ENCODE measurements around the gene ZNF764.

The ZNF764 gene

DNA sequence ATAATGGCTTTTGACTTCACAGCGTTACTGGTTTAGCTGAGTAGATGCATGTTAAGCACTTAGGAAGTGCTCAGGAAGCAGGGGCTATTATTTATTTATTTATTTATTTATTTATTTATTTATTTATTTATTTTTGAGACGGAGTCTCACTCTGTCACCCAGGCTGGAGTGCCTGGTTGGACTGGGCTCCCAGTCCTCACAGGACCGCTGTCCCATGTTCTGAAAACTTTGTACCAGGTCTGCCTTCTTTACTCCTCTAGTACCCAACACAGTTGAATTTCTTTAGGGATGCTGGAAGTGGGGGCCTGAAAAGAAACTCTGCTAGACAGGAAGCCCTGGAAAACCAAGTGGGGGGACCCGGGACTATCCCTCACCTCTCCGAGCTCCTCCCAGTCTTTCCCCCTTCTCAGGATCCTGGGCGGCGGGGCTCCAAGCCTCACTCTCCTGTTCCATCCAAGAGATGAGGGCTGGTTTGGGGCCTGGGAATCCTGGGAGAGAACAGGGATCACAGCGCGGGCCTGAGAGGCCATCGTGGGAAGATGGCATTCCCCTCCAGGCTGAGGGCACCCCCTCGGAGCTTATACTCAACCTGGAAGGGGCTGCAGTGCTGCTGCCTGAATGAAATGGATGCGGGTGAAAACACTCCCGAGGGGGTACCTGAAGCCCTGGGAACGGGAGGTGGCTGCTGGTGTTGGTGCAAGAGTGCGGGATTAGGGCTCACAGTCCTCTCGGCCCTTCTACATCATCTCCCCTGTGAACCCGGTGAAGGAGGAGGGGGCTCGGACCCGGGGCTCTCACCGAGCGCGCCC, 12.7 kb upstream of the ZNF764 start:
- DNase-seq (ENCODE audit: insufficient read length, low spot score) (no peak), FAIRE-seq (no peak)

DNA sequence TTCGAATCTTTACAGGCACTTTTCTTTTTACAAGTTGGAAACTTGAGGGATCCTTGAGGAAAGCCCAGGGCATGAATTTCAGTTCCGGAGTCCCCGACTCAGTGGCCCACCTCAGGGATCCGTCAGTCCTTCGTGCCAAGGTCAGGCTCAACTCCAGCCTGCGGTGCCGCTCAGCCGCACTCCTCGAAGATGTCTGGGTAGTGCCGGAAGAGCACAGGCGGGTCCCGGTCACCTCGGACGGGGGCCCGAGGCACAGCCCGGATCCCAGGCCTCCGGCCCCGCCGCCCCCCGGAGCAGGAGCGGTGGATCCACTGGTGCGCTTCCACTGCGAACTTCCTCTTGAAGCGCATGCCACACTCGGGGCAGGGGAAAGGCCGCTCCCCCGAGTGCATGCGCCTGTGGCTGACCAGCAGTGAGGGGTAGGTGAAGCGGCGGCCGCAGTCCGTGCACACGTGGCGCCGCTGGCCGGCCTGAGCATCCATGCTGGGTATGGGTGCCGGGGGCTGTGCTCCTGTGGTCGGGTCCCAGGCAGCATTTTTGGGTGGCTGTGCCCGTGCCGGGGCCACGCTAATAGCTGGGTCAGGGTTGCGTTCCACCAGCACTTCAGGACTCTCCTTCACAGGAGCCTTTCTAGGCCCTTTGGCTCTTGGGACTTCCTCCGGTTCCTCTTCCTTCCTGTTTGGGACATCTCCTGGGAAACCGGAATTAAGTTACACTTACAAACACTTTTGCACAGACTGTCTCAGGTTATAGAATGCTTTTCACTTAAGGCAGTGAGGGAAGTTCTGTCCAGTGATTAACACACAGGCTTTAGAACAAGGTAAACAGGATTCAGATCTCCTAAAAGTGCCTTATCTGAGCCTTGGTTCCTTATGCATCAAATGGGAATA, 11.8 kb upstream of the ZNF764 start:
- DNase-seq (ENCODE audit: insufficient read length, low spot score) = no peak
- FAIRE-seq = no peak

DNA sequence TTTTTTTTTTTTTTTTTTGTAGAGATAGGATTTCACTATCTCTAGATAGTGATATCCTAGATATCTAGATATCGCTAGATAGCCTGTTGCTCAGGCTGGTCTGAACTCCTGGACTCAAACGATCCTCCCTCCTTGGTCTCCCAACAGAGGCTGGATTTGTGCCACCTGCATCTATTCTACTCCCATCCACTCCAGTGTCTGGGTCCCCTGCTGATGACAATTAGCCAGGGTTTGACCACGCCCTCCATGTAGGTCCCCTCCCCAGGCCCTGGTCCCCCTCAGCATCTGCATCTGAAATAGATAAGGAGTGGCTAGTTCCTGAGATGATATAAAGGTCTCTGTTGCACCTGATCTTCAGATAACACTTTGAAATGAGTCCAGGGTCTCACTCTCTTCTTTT, 11.1 kb upstream of the ZNF764 start:
- FAIRE-seq = no peak
- no peak for DNase-seq (ENCODE audit: insufficient read length, low spot score)

DNA sequence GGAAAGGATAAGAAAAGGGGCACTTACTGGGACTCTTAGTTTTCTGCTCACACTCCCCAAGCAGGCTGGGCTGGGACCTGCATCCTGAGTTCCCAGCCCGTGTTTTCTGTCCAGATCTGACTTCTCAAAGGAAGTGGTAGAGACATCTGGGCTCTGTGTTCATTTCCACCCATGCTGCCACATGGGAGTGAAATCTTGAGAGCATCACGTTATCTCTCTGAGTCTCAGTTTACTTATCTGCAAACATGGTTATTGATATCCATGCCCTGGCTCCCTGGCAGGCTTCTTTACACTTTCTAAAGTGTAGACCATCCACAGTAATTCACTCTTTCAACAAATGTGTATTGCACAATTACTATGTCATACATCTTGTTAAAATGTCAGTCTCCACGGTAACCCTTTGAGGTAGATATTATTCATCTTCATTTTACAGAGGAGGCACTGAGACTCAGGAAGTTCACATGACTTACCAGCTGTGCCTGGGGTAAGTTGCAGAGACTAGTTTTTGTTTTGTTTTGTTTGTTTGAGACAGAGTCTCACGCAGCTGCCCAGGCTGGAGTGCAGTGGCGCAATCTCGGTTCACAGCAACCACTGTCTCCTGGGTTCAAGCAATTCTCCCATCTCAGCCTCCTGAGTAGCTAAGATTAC, 9.9 kb upstream of the ZNF764 start:
- peak; percentile 96 for FAIRE-seq

DNA sequence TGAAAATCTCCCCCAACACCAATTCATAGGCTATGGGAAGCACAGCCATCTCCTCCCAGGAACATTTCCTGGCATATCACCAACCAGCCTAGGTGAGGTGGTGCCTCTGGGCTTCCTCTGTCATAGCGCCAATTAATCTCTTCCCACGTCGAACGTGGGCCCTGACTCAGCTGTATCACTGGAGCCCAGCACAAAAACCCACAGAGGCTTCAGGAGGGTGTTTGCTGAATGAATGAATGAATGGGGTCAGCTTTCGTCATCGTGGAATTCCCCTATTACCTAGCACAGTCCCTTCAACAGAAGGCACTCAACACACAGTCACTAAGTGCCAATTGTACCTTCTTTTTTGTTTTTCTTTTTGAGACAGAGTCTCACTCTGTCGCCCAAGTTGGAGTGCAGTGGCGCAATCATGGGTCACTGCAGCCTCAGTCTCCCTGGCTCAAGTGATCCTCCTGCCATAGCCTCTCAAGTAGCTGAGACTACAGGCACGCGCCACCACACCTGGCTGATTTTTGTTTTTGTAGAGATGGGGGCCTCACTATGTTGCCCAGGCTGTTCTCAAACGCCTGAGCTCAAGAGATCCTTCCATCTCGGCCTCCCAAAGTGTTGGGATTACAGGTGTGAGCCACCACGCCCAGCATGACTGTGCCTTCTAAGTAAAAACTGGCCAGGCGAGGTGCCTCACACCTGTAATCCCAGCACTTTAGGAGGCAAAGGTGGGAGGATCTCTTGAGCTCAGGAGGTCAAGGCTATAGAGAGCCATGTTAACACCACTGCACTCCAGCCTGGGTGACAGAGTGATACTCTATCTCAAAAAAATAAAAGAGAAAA, 9.2 kb upstream of the ZNF764 start:
- no peak for FAIRE-seq
- no peak for DNase-seq (ENCODE audit: insufficient read length, low spot score)

More for the DNA sequence above, 9.9 kb upstream of the ZNF764 start:
- DNase-seq (ENCODE audit: insufficient read length, low spot score) = no peak

DNA sequence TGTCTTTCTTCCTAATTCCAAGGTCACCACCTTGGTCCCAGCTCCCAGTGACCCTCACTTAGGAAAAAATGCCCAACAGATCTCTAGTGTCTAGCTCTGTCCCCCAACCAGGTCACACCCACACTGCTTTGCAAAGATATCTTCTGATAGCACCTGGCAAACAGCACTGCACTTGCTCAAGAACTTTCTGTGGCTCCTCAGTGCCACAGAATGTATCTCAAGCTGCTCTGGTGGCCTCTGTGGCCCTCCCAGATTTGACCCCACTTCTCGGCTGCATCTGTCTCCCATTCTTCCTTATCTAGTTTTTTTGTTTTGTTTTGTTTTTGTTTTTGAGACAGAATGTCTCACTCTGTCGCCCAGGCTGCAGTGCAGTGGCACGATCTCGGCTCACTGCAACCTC, 8.4 kb upstream of the ZNF764 start:
- FAIRE-seq (no peak), DNase-seq (ENCODE audit: insufficient read length, low spot score) (no peak)

DNA sequence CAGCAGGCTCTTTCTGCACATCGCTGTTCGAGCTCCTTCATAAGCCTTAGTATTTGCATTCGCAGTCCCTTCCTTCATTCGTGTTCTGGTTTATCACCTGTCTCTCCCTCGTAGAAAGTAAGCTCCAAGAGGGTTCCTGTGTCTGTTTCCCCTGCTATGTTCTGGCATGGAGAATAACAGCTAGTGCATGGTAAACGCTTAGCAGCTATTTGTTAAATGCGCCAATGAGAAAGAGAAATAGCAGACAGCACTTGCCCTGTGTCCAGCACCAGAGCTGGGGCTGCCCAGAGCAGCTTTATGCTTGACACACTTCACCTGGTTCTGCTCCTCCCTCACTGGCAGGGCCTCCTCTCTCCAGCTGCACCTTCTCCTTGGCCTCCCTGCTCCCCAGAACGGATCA, 7.8 kb upstream of the ZNF764 start:
- no peak for DNase-seq (ENCODE audit: insufficient read length, low spot score)
- no peak for FAIRE-seq

DNA sequence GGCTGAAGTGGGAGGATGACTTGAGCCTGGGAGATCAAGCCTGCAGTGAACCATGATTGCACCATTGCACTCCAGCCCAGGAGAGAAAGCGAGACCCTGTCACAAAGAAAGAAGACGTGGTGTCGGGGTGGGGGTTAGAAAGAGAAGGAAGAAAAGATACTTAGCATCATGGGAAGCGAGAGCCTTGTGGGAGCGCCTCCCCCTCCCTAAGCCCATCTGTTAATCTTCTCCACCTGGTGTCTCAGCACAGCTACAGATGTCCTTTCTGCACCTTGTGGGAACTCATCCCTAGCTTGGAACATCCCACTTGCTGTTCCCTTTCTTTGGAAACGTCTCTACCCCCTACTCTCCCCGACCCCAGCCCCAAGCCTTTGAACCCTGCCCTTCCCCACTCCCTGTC, 7.4 kb upstream of the ZNF764 start:
- FAIRE-seq (no peak), DNase-seq (ENCODE audit: insufficient read length, low spot score) (no peak)

DNA sequence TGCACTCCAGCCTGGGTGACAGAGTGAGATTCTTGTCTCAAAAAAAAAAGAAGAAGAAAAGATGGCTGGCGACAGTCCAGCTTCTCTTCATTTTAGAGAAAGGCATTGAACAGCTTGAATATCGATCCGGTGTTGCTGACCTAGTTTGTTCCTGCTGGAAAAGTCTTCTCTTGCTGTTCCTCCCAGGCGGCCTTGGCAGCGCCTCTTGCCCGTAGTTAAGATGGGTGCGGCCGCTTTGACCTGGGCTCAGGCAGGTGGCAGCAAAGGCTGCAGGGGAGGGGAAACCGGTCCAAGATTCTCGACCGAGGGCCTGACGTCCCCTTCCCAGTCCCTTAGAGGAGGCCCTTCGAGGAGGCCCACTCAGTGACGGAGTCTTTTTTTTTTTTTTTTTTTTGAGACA, 3.8 kb upstream of the ZNF764 start:
- no peak for FAIRE-seq
- DNase-seq (ENCODE audit: insufficient read length, low spot score) = no peak

DNA sequence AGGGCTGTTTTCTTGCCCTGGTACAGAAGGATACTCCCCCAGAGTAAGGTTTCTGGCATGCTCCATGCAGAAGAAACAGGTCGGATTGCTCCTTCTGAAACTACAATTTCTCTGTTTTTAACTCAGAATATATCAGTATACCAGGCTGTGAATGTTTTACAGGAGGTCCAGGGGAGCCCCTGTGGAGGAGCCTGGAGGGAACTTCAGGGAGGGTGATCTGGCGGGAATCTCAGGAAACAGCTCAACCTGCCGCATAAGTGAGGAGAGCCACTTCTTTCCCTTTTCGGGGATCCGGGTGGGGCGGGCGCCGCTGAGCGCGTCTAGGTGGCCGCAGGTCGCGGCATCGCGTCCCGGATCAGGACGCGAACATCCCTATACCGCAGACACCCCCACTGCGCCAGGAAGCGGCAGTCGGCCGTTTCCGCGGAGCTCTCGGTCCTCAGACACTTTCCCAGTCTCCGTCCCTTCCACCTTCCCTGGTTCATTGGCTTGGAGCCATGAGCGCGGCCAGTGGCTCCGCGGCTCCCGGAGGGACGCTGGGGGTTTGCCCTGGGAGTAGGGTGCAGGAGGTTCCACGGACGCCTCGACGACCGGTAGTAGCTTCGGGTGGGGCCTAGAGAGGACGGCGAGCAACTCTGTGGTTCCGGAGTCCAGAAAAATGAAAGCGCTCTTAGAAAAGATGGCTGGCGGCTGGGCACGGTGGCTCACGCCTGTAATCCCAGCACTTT, 3.1 kb upstream of the ZNF764 start:
- DNase-seq (ENCODE audit: insufficient read length, low spot score) (no peak), FAIRE-seq (peak; percentile 21)

DNA sequence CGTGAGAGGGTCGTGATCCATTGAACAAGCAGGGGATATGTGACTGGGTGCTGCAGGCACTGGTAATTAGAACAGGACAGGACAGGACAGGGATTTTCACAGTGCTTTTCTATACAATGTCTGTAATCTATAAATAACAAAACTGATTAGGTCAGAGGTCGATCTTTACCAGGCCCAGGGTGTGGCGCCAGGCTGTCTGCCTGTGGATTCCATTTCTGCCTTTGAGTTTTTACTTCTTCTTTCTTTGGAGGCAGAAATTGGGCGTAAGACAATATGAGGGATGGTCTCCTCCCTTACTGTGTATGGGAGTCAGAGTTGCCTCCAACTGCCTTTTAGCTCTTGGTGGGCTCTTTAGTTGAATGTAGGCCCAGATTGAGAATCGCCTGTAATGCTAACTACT, 1.5 kb upstream of the ZNF764 start:
- FAIRE-seq (no peak), DNase-seq (ENCODE audit: insufficient read length, low spot score) (no peak)

DNA sequence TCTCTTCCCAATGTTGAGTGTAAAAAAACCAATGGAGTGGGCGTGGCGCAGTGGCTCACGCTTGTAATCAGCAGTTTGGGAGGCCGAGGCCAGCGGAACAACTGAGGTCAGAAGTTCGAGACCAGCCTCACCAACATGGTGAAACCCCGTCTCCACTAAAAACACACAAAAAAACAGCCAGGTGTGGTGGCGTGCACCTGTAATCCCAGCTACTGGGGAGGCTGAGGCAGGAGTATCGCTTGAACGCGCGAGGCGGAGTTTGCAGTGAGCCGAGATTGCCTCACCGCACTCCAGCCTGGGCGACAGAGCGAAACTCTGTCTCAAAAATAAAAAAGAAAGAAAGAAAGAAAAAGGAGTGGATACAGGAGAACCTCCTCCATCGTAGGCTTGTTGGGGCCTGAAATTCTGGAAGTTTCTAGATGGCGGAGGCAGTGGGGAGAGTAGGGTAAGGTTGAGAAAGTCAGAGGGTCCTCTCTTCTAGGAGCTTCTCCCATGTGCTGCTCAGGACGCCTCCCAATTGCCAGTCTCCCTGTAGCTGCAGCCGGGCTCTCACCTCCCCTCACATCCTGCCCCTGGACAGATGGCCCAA, 709 bp upstream of the ZNF764 start:
- FAIRE-seq = no peak
- DNase-seq (ENCODE audit: insufficient read length, low spot score) = no peak

DNA sequence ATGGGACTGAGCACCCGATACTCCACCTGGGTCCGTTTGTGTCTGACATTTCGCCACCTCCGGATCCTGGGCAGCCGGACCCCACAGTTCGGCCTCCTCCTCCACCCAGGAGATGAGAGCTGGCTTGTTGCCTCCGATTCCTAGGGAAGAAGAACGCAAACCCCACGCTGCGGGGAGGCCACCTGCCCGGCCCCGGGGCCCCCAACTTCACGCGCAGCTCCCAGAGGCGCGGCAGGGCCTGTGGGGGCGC, 542 bp downstream of the ZNF764 start:
- no peak for DNase-seq (ENCODE audit: insufficient read length, low spot score)
- FAIRE-seq = no peak

DNA sequence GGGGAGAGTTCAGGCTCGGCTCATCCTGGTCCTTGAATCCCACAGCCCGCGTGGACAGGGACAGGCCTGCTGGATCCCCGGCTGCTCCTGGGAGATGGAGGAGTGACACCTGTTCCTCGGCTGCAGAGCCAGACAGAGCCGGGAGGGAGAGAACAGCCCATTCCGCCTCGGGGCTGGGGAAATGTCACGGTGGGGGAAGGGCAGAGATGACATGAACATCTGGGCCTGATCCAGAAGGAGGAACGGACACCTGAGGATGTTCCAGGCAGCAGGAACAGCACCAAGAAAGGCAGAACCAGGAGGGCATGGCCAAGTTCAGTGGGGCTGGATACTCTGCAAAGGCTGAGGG, 2.1 kb downstream of the ZNF764 start:
- no peak for FAIRE-seq
- DNase-seq (ENCODE audit: insufficient read length, low spot score) = no peak

DNA sequence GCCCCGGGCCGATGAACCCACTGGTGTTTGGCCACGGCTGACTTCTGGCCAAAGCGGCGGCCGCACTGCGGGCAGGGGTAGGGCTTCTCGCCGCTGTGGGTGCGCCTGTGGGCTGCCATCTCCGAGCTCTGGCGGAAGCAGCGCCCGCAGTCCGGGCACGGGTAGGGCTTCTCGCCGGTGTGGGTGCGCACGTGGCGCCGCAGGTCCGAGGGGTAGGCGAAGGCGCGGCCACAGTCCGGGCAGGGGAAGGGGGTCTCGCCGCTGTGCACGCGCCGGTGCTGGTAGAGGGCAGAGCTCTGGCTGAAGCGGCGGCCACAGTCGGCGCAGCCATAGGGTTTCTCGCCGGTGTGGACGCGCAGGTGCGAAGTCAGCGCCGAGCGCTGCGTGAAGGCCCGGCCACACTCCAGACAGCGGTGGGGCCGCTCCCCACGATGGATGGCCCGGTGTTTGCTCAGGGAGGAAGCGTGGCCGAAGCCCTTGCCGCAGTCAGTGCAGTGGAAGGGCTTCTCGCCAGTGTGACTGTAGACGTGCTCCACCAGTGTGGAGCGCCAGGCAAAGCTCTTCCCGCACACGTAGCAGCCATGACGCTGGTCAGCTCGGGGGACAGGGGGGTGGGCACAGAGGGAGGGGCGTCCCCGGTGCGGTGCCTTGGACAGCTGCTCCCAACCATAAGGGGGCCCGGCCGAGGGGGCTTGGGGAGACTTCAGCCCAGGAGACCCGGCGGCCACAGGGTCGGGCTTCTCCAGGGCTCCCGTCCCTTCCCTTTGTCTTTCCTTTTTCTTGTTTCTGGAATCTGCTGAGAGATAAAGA, 2.7 kb downstream of the ZNF764 start:
- FAIRE-seq (no peak), DNase-seq (ENCODE audit: insufficient read length, low spot score) (no peak)

DNA sequence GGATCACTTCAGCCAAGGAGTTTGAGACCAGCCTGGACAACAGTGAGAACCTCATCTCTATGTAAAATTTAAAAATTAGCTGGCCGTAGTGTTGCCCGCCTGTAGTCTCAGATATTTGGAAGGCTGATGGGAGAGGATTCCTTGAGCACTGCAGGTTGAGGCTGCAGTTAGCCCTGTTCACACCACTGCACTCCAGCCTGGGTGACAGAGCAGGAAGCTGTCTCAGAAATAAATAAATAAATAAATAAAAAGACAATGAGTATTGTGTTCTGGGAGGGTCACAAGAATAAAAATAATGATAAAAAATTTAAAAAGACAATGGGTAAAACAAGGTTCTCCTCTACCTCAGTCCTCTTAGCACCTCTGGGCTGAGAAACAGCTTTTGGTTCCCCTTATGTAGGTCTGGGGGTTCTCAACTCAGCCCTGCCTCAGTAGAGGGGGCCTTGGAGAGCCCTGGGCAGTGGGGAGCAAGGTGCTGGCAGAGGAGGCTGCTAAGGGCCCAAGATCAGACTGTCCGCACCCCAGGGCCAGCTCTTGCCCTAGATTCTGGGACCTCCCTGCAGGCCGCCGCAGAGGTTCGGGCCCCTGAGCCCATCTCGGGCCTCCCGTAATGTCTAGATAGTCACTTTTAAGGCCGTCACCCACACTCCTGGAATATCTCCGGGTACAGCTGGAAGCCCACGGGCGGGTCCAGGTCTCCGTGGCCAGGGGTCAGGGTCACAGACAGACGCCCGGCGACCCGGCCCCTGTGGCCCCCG, 3.4 kb downstream of the ZNF764 start:
- DNase-seq (ENCODE audit: insufficient read length, low spot score) = no peak
- FAIRE-seq = no peak

DNA sequence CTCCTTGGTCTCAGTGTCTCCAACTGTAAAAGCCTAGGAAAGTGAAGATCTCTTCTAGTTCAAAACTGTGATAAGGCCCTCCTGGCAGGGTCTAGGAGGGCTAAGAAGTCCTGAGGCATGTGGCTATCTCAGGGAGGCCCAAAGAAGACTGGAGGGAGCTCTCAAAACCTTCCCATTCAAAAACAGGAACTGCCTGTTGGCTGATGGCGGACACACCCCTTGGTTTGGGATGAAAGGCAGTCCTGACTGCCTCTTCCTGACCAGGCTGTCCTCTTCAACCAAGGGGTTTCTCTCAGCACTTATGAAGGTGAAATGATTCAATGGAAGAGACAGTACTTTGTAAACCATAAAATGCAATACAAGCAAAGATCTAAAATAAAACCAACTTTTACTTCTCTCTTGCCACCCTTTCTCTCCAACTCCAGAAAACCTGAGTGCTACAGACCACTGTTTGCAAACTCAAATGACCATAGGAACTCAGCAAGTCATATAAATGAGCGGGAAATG, 4.7 kb downstream of the ZNF764 start:
- DNase-seq (ENCODE audit: insufficient read length, low spot score) (no peak), FAIRE-seq (no peak)

DNA sequence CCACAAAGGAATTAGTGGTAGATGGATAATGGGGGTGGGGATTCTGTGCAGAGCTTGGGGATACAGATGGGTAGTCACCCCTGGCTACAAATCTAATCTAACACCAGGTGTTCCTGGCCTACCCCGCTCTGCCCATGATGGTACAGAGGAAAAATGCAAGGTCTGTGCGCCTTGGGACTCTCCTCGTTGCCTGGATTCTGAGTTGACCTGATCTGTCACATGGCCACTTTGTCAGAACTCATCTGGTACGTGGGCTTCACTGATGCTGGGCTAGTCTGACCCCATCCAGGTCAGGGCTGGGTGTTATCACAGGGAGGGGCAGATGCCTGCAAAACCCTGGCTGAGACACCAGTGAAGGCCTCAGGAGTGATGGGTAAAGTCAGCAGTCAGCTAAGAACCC, 5.2 kb downstream of the ZNF764 start:
- no peak for DNase-seq (ENCODE audit: insufficient read length, low spot score)
- FAIRE-seq = no peak

All from GM19239 (cell line).